C4-2B (cell line): ENCODE results near the gene SCARB1.

Source experiments
- CTCF ChIP-seq: fragments of 450-650 bp; conservative IDR thresholded peaks from 2 replicates; pipeline ENCODE4 v1.5.1; 2017; ENCODE audit warnings: mild to moderate bottlenecking
- ZFX ChIP-seq: fragments of 450-650 bp; IDR thresholded peaks from 2 replicates; pipeline ENCODE4 v1.6.1; 2017

GRCh38 chr12:124902916-124903315 is 39.3 kb upstream of the SCARB1 start:
- TF ChIP-seq CTCF, result no peak
- no peak for TF ChIP-seq ZFX
